SH-SY5Y (cell line): ENCODE results near the gene NPPA.

ENCODE experiments used
- GATA2 ChIP-seq: IDR thresholded peaks from 2 replicates; pipeline ENCODE4 v1.6.1; 2011; ENCODE audit warnings: mild to moderate bottlenecking, low read depth, low read length
- GATA3 ChIP-seq: IDR thresholded peaks from 2 replicates; pipeline ENCODE4 v1.6.1; 2011; ENCODE audit warnings: low read depth, mild to moderate bottlenecking, low read length, moderate library complexity

NPPA gene

GRCh38 chr1:11825131-11825530 is 22.5 kb downstream of the NPPA start:
- TF ChIP-seq GATA2 (no peak), GATA3 (no peak)

DNA sequence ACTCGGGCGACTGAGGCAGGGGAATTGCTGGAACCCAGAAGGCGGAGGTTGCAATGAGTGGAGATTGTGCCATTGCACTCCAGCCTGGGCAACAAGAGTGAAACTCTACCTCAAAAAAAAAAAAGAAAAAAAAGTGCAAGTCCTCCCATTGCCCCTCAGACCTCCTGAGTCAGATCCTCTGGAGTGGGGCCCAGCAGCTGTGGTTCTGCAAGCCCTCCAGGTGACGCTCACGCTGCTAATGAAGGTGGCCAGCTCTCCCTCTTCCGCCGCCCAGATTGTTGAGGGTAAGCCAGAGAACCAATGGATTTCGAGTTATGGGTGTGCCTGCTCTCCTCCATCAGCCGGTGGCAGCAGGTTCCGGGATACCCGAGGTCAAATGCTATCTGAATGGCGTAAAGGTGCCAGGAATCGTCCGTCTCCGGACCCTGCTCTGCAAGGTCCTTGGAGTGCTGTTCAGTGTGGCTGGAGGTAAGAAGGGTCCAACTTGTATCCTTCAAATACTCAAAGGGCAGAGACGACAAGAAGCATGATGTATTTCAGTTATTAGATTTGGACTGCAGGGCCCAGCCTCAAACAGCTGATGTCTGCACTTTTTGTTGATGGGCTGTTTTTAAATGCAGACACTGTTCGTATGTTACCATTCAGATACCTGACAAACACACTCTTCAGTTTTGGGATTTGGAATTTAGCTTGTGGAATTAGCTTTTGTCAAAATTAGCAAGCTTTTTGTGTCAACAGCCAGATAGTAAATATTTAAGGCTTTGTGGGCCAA is 24.0 kb downstream of the NPPA start:
- TF ChIP-seq GATA3, result no peak
- no peak for TF ChIP-seq GATA2

GRCh38 chr1:11822091-11822490 is 25.5 kb downstream of the NPPA start:
- TF ChIP-seq GATA2, result no peak
- no peak for TF ChIP-seq GATA3

- TF ChIP-seq GATA3 (no peak), GATA2 (no peak)
These were observed 30.4 kb downstream of the NPPA start for GRCh38 chr1:11817192-11817591.

DNA sequence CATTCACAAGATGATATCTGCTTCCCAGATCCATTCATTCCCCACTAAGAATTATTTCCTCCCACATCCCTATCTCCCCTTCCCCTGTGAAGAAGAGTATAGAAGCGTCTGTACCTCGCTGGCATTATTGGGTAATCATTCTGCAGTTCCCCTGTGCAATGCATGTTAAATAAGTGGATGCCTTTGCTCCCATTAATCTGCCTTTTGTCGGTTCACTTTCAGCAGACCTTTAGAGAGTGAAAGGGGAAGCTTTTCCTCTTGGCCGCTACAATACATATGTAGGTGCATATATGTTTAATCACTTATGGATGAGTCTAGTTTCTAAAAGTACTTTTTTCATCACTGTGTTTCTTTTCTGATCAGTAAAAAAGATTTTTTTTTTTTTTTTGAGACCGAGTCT is 34.6 kb downstream of the NPPA start:
- no peak for TF ChIP-seq GATA2
- no peak for TF ChIP-seq GATA3

- TF ChIP-seq GATA3 (no peak), GATA2 (no peak)
These were observed 40.5 kb downstream of the NPPA start for GRCh38 chr1:11807133-11807532.

DNA sequence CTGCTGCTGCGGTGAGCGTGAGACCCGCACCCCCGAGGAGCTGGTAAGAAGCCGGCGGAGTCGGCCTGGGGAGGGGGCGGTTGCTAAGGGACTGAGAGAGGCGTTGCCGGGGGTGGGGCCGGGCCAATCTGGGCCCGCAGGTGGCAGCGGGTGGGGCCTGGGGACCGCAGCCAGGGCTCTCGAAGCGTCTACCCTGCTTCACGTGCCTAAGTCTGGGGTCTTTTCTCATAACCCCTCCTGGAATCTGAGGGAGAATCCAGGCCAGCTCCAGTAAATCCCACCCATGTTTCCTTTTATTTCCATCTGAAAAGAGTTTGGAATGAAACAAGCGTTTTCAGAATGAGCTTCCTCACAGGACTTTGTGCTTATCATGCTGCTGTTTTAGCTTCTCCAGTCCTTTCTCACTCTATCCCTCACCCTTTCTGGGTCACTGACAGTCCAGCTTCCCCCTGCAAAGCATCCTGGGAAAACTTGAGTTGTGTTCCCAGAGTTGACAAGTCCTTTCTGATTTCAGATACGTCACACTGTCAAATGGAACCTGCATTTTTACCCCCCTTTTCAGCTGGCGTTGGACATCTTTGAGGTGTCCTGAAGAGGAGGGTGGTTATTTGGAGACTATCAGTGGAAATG is 41.2 kb downstream of the NPPA start:
- TF ChIP-seq GATA3, result no peak
- TF ChIP-seq GATA2, result no peak

- TF ChIP-seq GATA3 (no peak), GATA2 (no peak)
These were observed 41.9 kb downstream of the NPPA start, which contains the start of the genes CLCN6 and MTHFR for GRCh38 chr1:11805422-11806306. Gene CLCN6 (plus strand): TSS chr1:11806191. CDS start chr1:11806263, 72 bp downstream. Gene MTHFR (minus strand): TSS chr1:11805964. CDS start chr1:11803116, 2,848 bp downstream.

- TF ChIP-seq GATA2 (no peak), GATA3 (no peak)
These were observed 42.7 kb downstream of the NPPA start for GRCh38 chr1:11804666-11805421.

DNA sequence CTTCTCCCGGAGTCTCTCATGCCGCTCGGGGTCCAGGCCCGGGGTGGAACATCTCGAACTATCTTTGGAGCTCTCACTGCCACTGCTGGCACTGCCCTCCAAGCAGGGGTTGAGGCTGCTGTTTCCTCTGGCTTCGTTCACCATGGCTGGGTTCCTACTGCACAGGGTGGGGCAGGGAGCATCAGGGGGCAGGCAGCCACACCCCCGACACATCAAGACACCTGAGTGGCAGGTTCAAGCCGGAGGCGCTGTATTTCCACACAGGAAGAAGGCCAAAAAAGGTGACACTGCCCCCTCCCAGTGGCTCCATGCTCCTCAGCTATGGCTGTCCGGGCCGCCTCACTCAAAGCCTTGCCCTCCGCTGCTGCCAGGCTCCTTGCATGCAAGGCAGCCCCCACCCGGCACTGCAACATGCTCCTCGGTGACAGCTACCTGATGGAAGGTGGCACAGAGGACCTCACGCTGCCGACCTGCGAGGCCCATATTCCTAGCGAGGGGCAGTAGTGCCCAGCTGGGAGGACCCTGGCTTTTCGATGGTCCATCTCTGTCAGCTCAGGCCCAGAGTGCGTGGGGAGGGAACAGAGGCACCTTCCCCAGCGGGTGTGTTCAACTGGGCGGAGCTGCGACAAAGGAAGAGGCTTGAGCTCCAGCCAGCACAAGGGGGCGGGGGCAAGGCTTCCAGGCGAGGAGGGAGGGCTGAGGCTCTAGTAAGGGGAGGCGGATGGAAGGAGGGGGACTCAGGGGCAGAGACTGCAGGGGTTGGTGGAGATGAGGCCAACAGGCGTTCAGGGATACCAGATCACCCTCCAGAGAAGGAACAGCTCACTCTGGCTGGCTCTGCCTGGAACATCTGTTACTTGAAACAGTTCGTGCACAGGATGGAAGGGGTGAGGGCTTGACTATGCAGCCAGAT is 44.4 kb downstream of the NPPA start:
- TF ChIP-seq GATA3 (no peak), GATA2 (no peak)

DNA sequence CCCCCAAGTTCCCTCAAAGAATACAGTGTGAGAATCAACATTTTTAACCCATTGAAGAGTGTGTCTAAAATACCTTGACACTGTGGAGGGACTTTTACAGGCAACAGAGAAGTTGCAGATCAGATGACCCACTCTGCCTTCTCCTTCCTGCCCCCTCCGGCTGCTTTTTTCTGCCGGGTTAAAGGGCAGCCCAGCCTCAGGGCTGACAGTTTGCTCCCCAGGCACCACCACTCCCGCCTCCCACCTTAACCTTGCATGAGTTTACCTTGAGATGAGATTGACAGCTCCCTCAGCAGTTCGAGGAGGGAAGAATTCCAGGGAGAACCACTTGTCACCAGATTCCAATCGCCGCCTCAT is 45.0 kb downstream of the NPPA start:
- no peak for TF ChIP-seq GATA3
- no peak for TF ChIP-seq GATA2

- TF ChIP-seq GATA3 (no peak), GATA2 (no peak)
These were observed 46.7 kb downstream of the NPPA start for GRCh38 chr1:11800756-11801433.

DNA sequence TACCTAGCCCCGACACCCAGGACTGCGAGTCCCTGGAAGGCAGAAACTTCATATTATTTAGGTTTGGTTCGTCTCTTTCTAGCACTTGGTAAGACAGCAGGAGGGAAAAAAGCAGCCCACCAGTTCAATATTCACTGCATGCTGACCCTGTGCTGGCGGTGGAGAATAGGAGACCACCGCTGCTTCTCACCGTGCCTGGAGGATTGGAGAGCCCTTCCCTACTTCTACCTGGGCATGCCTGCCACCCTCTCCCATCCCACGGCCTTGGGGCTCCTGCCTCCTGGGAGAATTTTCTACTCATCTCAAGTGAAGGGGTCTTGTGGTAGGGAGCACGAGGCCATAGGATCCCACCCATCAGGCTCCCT is 47.2 kb downstream of the NPPA start:
- TF ChIP-seq GATA2, result no peak
- TF ChIP-seq GATA3, result no peak
